GM13977 (cell line): Measurements from ENCODE around the gene C1QTNF5.

ENCODE experiments used
- DNase-seq: peaks from one replicate; pipeline ENCODE4 v3.0.0; 2012; ENCODE audit warnings: low spot score
- CTCF ChIP-seq: IDR thresholded peaks from 2 replicates; pipeline ENCODE4 v1.5.1; 2012; ENCODE audit warnings: mild to moderate bottlenecking, control low read depth; ENCODE audit not compliant: insufficient read depth; ENCODE audit errors: extremely low read depth, missing control alignments
- in situ Hi-C: fragments of 300-500 bp; cut with MboI; formaldehyde crosslinking; loops from one replicate; pipeline ENCODE4 v1.12.0; 2022; ENCODE audit warnings: low sequenced_read_pairs, low pct_unique_long_range_greater_than_20kb, mixed read lengths, inconsistent platforms; ENCODE audit not compliant: unreplicated experiment

C1QTNF5 gene

GRCh38 chr11:119347940-119348605 is 7.4 kb upstream of the C1QTNF5 start:
- in situ Hi-C loops, result no loop called here
- TF ChIP-seq CTCF, result no peak
- DNase-seq, result no peak

- no peak for TF ChIP-seq CTCF
- in situ Hi-C loops, result no loop called here
- DNase-seq, result no peak
These were observed 6.6 kb upstream of the C1QTNF5 start for GRCh38 chr11:119347242-119347641.

GRCh38 chr11:119346605-119347004 is 5.9 kb upstream of the C1QTNF5 start, which contains the start of gene MFRP:
MFRP (minus strand) TSS chr11:119346705; CDS start chr11:119346513, 192 bp downstream.
- no peak for DNase-seq
- in situ Hi-C loops, result no loop called here
- no peak for TF ChIP-seq CTCF

GRCh38 chr11:119345685-119346084 is 5.0 kb upstream of the C1QTNF5 start:
- no peak for TF ChIP-seq CTCF
- in situ Hi-C loops, result no loop called here
- DNase-seq, result no peak

GRCh38 chr11:119344291-119345010 is 3.8 kb upstream of the C1QTNF5 start:
- TF ChIP-seq CTCF, result no peak
- in situ Hi-C loops, result no loop called here
- DNase-seq, result no peak

- no peak for DNase-seq
- in situ Hi-C loops, result no loop called here
- no peak for TF ChIP-seq CTCF
These were observed 3.0 kb upstream of the C1QTNF5 start for GRCh38 chr11:119343726-119344125.
